Activated naive CD4-positive, alpha-beta T cell treated with anti-CD3 and anti-CD28 coated beads, Interleukin-2, amount 10 ng/mL, durations not matched to agents 5 hours and 36 hours (primary cell): ENCODE results near the gene ENDOD1. TPM values are rescaled to one million over a fixed set of nuclear protein-coding genes. Genes with fewer than 3 reads are reported as not detected.

Experiments
- total RNA-seq, 2 experiments: library from RNA; stranded (reverse); gene quantifications; one replicate each; pipeline ENCODE4 v1.2.3, GENCODE V29; 2021

Gene ENDOD1
- 10 to 100 TPM; 11.6 to 11.8 TPM for total RNA-seq

GRCh38 chr11:95089620-95090542 lies at the start of gene ENDOD1:
Gene ENDOD1, plus strand, starts transcription at chr11:95089846. Its CDS starts 82 bp downstream, at chr11:95089928.

GRCh38 chr11:95049122-95049521 lies 40.5 kb upstream of the ENDOD1 start, which contains the start of gene KDM4F:
Gene KDM4F, plus strand, starts transcription at chr11:95049422.

GRCh38 chr11:95066716-95067038 lies 23.0 kb upstream of the ENDOD1 start, which contains the start of gene SRSF8:
Gene SRSF8, plus strand, starts transcription at chr11:95066919. Its CDS starts 308 bp downstream, at chr11:95067227.

Other genes starting within 250 kb of the ENDOD1 start
- gene CWC15, start 116.3 kb upstream of the ENDOD1 start, total RNA-seq, result 10 to 100 TPM; 55.4 to 57.7 TPM
- under 1 TPM; 0.45 to 0.60 TPM for gene KDM4D, start 116.1 kb upstream of the ENDOD1 start, total RNA-seq
- not detected for gene KDM4E, start 64.6 kb upstream of the ENDOD1 start, total RNA-seq
- gene KDM4F, start 40.4 kb upstream of the ENDOD1 start, total RNA-seq, result not detected
- 10 to 100 TPM; 42.1 to 42.3 TPM for gene SRSF8, start 22.9 kb upstream of the ENDOD1 start, total RNA-seq
- 10 to 100 TPM; 74.0 to 84.4 TPM for gene SESN3, start 141.4 kb downstream of the ENDOD1 start, total RNA-seq